AG09319 (cell line): ENCODE results near the gene KCNG2.

Experiments used
- DNase-seq: peaks from one replicate; pipeline ENCODE4 v3.0.0-alpha.2; 2010; ENCODE audit warnings: low read depth; ENCODE audit errors: extremely low read depth
- CTCF ChIP-seq: IDR thresholded peaks from 2 replicates; pipeline ENCODE4 v1.5.1; 2011; ENCODE audit warnings: low read depth, mild to moderate bottlenecking, inconsistent platforms, low read length, moderate library complexity

The KCNG2 gene

GRCh38 chr18:79776674-79777073, 21.1 kb upstream of the KCNG2 start:
- TF ChIP-seq CTCF = no peak
- no peak for DNase-seq

- TF ChIP-seq CTCF = no peak
- no peak for DNase-seq
Measured at GRCh38 chr18:79778291-79778791, 19.4 kb upstream of the KCNG2 start.

- no peak for TF ChIP-seq CTCF
- DNase-seq = no peak
Measured at GRCh38 chr18:79779021-79779699, 18.6 kb upstream of the KCNG2 start.

- no peak for DNase-seq
- TF ChIP-seq CTCF = no peak
Measured at GRCh38 chr18:79779700-79780190, 18.0 kb upstream of the KCNG2 start.

GRCh38 chr18:79780547-79780946, 17.2 kb upstream of the KCNG2 start:
- TF ChIP-seq CTCF = no peak

GRCh38 chr18:79781331-79781941, 16.3 kb upstream of the KCNG2 start:
- no peak for TF ChIP-seq CTCF
- DNase-seq = no peak

More at GRCh38 chr18:79780547-79780946, 17.2 kb upstream of the KCNG2 start:
- DNase-seq = no peak
